GM21723 (cell line): ENCODE results near the gene SRRM1.
"Not testable (repeated sequence)": the region's sequence is repeated elsewhere in the genome, so short reads cannot be mapped to it uniquely, and the experiment has no call there.

Experiments
- ATAC-seq: cut with Tn5 transposase; IDR thresholded peaks from one replicate; pipeline ENCODE4 v1.9.1; 2021; ENCODE audit warnings: mild to moderate bottlenecking, moderate library complexity; ENCODE audit not compliant: unreplicated experiment

SRRM1 gene

DNA sequence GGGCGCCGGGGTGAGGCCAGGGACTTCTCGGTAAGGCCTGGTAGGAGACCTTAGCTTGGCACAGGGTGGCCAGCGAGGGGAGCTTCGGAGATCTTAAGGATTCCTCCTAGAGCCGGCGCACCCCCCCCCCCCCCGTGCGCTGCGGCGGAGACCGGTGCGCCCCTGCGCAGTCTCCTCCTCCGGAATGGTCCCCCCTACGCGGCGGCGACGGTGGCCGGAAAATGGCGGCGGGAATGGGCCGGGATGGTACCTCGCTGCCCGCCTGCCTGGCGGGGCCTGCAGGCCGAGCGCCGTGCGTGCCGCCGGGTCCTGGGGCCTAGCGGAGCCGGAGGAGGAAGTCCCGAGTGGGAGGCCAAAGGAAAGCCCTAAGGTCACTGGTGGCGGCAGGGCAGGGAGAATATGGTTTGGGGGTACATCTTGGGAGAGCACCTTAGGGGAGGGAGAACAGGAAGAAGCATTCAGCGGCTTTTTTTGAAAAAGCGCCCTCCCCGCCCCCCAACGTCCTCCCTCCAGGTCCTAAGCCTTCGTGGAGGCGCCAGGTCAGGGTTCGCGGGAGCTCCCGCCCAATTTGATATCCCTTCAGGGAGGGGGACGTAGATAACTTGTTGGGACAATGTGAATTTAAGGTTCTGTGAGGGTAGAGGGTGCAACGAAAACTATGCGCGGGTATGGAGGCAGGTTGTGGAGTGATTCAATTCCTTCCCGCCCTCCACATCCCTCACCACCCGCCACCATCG, 429 bp downstream of the SRRM1 start:
- ATAC-seq, result peak; percentile 26

DNA sequence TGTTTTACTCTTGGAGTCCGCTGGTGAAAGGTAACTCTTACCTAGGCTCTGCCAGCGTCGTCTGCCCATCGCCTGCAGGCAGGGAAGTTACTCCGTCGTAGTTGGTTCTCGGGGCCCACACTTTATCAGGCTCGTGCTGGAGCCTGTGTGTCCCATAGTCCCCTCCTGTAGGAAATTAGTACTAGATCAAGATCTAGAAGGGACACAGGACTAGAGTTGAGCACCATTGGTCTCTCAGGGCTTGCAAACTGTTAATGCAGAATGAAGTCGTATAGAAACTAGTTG, 940 bp downstream of the SRRM1 start:
- peak; percentile 1 for ATAC-seq

DNA sequence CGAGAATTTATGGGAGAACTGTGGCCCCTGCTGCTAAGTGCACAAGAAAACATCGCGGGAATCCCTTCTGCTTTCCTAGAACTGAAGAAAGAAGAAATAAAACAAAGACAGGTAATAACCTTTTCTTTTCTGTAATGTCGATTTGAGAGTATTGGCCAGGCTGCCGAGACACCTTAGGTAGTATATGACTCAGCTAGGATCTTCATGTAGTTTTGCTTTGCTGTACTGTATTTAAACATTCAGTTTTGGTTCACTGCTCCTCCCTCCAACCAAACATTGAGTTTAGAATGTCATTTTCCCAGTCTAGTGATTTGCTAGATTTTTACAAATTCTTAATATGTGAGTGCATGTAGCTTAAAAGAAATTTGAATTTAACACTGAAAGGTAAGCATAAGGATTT, 5.8 kb downstream of the SRRM1 start:
- ATAC-seq, result no peak

DNA sequence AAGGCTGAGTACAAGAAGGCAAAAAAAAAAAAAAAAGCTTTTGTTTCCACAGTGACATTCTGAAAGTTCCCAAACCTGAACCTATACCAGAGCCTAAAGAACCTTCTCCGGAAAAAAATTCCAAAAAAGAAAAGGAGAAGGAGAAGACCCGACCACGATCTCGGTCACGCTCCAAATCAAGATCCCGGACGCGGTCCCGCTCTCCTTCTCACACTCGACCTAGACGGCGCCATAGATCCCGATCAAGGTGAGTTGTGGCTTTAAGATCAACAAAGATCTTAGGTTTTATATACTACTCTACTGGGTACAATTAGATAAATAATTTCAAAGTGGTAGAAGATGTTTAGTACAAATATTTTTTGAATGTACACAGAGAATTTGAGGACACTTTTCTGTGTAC, 9.3 kb downstream of the SRRM1 start:
- ATAC-seq, result no peak

DNA sequence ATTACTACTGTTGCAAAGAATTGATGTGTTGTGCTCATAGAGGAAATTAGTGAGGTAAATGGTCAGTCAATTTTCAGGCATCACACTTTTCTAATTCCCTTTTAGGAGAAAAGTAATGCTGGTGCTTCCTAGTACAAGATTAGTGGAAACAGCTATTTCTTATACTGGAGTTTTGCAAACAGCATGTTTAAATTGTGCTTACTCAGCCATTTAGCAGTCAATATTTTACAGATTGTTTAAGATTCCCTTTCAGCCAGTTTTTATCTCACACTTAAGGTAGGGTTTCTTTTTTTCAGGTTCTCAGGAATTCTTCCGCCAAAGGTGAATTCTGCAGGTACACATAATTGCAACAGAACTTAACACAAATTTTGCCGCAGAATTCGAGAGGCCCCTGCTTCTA, 10.9 kb downstream of the SRRM1 start:
- ATAC-seq, result no peak

DNA sequence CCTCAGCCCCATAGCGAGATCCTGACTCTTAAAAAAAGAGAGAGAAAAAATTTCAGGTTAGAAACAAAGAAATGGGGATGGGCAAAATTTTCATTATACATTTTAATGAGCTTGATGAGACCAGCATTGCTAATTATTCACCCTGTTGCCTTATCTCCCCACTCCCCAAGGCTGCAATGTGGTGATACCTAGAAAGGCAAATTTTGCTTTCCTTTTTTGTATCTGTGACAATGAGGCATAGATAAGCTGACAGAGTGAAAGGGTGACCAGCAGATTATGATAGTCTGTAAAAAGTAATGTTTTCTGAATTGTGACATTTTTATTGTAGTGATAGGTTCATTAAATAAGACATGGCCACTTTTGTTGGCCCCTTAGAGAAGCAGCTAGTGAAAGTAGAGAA, 12.9 kb downstream of the SRRM1 start:
- ATAC-seq, result no peak

DNA sequence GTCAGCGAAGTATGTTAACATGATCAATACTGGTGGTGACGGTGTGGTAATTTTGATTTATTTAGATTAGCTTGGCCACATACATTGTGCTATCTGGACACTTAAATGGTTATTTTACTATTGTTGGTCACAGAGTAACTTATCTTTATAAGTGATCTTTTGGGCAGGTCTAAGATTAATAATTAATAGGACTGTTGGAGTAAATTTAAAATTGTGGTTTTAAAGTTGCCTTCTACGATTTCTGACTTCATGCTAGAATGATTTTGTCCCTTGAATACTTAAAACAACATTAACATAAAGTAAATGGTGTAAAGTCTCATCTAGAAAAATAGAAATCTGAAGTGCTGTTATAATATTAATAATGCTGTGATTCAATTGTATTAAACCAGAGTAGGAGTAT, 14.7 kb downstream of the SRRM1 start:
- no peak for ATAC-seq

DNA sequence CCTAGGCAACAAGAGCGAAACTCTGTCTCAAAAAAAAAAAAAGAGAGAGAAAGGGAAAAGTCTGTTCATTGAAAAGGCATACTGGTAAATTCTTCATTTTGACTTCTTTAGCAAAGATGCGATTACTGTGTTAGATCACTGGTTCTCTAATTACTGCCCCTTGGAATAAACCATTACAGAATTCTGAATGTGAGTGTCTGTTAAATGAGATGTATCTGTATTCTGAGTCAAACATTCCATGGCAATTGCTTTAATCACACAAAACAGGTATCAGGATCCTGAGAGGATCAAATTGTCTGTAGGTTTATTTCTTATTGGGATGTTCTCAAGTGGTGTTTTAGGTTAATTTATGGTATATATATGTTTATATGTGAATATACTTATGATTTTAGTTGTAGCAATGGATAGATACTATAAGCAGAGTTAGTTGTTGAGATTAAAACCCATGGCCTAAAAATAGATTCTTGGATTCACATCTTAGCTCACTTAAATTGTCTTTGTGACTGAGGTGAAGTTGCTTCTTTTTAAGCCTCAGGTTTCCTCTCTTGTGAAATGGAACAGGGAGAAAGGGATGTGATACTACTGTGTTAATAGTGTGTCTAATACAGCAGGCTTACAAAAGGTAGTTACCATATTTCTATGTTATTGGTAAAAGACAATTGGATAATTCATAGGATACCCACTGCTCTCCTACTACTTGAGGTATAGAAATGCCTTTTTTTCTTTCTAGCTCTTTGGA, 16.2 kb downstream of the SRRM1 start:
- ATAC-seq, result no peak

DNA sequence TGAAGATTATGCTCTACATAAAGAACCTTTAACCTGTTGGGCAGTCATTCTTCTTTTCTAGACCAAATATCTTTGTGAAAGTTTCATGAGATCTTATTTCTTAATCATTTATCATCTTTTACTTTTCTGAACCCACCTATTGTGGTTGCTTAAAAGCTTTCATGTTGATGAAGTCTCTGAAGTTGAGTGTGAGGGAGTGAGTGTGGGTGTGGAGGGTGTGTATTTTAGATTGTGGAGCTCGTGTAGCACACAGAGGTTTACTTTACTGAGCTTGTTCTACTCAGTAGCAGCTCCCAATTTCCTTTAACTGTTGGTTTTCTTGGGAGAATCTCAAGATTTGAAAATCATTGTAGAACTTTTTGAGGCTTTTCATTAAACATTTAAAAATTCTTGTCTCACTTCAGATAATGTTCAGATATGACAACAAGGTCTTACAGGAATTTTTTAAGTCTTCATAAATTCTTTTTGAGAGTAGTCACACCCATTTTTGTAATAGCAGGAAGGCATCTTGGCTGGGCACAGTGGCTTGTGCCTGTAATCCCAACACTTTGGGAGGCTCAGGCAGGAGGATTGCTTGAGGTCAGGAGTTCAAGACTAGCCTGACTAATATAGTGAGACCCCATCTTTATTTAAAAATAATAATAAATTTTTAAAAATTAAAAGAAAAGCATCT, 17.0 kb downstream of the SRRM1 start:
- no peak for ATAC-seq

DNA sequence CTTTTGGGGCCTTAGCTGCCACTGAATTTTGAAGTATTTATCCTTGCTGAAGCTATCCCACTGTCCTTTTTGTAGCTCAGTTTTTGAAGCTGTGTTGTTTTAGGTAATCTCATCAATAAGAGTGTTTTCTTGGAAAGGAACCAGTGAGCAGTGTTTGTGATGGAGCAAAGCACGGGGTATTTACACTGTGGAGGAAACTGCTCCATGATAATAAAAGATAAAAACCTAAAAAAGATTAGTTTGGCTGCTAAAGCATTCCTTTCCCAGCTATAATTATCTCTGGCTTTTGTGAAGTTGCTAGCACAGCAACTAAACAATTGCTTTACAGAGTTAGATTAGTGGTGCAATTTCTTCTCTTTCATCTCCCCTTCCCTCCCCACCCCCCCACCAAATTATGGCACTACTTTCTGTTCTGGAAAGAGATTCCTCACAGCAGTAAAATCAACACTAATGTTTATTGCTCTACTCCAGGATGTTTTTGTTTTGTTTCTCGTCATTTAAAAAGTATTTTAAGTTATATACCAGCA, 21.5 kb downstream of the SRRM1 start:
- ATAC-seq, result no peak

DNA sequence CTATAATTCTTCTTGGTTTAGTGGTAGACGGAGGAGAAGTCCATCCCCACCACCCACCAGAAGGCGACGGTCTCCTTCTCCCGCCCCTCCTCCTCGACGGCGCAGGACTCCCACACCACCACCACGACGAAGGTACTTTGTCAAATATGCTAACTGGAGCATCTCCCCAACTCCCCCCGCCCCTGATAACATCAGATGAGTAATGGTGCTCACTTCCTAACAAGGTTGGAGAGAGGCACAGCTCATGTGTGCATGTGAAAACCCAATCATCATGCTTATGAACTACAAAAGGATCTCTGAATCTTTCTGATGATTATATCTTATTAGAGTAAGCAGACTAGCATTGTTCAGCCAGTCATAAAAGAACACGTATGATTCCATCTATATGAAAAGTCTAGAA, 23.7 kb downstream of the SRRM1 start:
- ATAC-seq, result no peak

DNA sequence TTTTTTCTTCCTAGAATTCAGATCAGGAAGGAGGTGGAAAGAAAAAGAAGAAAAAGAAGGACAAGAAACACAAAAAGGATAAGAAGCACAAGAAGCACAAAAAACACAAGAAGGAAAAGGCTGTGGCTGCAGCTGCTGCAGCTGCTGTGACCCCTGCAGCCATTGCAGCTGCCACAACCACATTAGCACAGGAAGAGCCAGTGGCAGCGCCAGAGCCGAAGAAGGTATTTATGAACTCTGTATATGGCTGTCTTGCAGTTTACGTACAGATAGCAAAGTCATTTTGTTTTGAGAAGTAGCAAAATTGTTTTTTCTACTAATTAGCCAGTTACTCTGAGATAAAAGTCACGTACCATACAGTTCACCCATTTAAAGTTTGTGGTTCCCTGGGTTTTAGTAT, 28.3 kb downstream of the SRRM1 start:
- not testable (repeated sequence) for ATAC-seq

DNA sequence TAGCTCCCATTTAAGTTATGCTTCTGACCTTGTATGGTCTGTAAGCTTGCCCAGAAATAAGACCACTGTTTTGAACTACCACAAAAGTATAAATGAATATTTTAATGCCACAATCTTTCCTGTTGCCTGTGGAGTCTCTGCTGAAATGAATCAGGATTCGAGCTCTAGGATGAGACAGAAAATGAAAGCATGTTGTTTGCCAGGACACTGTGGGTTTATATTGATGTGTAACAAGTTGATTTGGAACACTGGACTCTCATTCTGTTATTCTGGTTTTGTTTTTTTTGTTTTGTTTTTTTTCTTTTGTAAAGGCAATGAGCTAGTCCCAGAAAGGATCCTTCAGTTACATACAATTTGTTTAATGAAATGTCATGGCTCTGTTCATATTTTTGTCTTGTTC, 29.6 kb downstream of the SRRM1 start:
- ATAC-seq, result not testable (repeated sequence)

DNA sequence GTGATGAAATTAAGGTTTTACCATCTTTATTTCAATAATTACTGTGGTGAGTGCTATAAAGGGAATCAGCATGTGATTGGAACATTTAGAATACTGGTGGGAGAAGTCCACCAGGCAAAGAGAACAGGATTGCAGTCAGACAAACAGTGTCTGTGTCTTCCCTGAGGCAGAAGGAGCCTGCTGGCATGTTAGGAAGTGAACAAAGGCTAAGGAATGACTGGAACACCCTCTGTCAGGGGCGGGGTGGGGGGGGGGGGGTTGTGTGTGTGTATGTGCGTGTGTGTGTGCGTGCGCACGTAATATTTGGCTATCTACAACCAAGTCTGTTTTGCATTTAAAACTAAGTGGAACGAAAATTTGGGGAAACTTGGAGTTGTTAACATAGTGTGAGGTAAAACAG, 30.2 kb downstream of the SRRM1 start:
- no peak for ATAC-seq

DNA sequence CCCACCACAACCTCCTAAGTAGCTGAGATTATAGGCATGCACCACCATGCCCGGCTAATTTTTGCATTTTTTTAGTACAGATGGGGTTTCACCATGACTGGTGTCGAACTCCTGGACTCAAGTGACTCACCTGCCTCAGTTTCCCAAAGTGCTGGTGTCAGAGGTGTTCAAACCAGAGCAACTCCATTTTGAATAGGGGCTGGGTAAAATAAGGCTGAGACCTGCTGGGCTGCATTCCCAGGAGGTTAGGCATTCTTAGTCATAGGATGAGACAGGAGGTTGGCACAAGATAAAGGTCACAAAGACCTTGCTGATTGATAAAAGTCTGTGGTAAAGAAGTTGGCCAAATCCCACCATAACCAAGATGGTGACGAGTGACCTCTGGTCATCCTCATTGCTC, 35.3 kb downstream of the SRRM1 start:
- not testable (repeated sequence) for ATAC-seq

DNA sequence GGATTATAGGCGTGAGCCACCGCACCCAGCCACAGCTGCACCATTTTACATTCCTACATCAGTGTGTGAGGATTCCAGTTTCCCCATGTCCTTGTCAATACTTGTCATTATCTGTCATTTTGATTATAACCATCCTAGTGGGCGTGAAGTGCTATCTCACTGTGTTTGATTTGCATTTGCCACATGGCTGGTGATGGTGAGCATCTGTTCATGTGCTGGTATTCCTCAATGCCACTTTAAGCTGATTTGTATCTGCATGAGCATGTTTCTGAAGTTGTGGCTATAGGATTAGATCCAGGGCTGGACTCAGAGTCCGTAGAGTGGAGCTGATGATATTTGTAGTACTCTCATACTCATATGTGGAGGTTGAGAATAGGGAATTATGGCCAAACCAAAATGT, 36.6 kb downstream of the SRRM1 start:
- ATAC-seq, result no peak

DNA sequence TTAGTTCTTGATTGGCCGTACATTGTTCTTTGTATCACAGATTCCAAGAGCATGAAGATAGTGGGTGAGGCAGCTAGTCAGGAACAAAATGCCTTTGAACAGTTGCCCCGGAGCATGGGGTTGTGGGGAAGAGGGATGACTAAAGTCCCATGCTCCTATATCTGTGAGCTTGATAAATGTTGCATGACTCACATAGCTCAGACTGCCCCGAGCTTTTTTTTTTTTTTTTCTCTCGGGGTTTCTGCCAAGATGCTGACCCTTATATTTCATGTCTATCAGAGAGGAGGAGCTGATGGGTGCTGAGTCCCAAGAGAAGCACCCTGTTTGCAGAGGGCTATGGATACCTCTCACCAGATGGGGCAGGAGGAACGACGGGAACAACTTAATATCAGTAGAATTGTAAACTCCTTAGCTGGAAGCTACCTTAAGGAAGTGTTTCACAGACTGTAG, 40.6 kb downstream of the SRRM1 start:
- no peak for ATAC-seq

DNA sequence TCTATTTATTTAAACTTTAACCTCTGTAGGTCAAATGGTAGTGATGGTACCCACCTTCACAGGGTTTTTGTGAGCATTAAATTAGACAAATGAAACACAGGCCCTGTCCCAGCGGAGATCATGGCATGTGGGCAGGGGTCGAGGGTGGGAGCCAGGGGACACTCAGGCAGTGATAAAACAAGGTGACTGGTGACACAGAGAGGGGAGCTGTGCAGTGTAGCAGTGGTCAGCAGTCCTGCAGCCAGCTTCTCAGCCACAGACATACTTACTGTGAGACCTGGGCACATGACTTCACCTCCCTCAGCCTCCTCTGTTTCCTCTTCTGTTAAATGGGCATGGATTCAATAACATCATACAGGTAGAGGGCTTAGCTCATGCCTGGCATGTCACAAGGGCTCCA, 44.9 kb downstream of the SRRM1 start:
- no peak for ATAC-seq

DNA sequence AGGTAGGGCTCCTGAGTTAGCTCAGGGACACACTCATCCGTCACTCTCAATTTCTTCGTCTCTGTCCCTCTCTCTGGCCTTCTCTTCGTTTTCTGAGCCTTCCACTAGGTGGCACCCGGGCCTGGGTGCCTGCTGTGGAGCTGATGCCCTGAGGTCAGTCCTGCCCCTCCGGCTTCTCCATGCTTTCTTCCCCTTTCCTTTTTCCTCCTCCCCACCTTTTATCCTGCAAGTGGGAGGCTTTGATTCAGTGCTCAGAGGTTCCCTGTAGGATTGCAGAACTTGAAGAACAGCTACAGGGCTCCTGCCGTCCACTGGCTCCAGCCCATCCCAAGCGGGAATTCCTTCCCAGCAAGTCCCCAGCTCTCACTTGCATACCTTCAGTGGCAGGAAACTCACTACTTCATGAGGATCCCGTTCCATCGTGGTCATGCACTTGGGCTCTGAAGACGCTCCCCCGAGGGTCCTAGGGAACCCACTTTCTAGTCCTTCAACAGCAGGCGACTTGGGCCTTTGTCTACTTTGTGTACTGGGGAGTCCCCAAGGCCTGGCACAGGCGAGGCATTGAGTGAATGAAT, 45.6 kb downstream of the SRRM1 start:
- peak; percentile 61 for ATAC-seq

DNA sequence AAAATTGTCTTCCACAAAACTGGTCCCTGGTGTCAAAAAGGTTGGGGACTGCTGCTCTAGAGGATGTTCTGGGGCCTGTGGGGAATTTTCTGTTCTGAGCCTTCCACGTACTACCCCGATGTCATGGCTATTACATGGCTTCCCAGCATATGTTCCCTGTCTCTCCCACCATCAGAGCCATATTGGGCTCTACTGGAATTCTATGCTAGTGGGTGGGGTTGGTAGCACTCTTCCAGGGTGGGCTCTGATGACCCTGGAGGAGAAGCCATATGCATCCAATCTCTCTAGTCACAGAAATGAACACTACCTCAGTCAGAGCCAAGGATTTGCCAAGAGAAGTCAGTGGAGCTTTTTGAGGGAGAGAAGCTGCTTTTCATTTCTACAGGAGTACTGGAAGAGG, 47.9 kb downstream of the SRRM1 start:
- ATAC-seq, result no peak

DNA sequence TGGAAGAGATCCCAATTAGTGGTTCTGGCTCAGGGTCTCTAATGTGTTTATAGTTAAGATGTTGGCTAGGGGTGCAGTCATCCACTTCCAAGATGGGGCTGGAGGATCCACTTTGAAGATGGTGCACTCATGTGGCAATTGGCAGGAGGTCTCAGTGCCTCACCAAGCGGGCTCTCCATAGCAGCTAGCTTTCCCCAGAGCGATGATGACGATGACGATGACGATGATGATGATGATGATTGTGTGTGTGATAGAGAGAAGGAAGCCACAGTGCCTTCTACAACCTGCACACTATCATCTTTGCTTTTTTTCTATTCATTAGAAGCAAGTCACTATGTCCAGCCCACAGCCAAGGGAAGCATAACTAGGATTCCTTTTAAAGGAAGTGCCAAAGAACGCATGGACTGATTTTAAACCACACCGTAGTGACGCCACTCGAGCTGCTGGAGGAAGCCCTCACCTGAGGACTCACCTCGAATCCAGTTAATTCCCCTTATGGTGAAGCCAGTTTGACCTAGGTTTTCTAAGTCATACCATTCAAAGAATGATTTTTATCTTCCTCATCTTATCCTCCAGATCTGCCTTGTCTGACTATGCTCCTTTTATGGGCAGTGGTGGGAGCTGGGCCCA, 49.4 kb downstream of the SRRM1 start:
- no peak for ATAC-seq
